Body of pancreas (tissue), 4 donors: ENCODE measurements around the gene CCDC83. TPM values are rescaled to one million over a fixed set of nuclear protein-coding genes. Genes with fewer than 3 reads are reported as not detected.

ENCODE experiments used
- ATAC-seq: fragments of 150-250 bp; one replicate; pipeline ENCODE4 v1.9.1; 2016
- DNase-seq, 4 donors: peaks; one replicate each; pipeline ENCODE4 v3.0.0-alpha.2; 2019
- H3K27ac ChIP-seq, 4 donors: fragments of 200-600 bp; sonication (generic); 1 replicate in 3 of 4; 2 replicates in 1 of 4; pipeline versions ENCODE4 v1.5.1 to v1.6.1; 2016 to 2019; ENCODE audit warnings: mild to moderate bottlenecking in 1 of 4, mixed read lengths in 1 of 4, moderate library complexity in 1 of 4
- H3K27me3 ChIP-seq, 2 donors: fragments of 200-600 bp; sonication (generic); one replicate each; pipeline ENCODE4 v1.6.0; 2016; ENCODE audit warnings: mild to moderate bottlenecking in 1 of 2
- H3K36me3 ChIP-seq, 2 donors: fragments of 200-600 bp; sonication (generic); replicated peaks in 1 of 2; 2 replicates each; pipeline ENCODE4 v1.5.1; 2016; ENCODE audit warnings: low read depth in 2 of 2; ENCODE audit not compliant: insufficient read depth in 1 of 2
- H3K4me1 ChIP-seq: fragments of 200-600 bp; sonication (generic); one replicate; pipeline ENCODE4 v1.6.0; 2016
- H3K4me3 ChIP-seq, 2 donors: fragments of 200-600 bp; sonication (generic); 1 replicate in 1 of 2; 2 replicates in 1 of 2; pipeline ENCODE4 v1.5.1; 2016 to 2019
- H3K9me3 ChIP-seq, 3 donors: fragments of 200-600 bp; sonication (generic); 1 replicate in 2 of 3; 2 replicates in 1 of 3; pipeline ENCODE4 v1.5.1; 2016
- POLR2A ChIP-seq, 3 donors: fragments of 450-650 bp; IDR thresholded peaks; one replicate each; pipeline ENCODE4 v1.6.1; 2016; ENCODE audit warnings: antibody characterized with exemption in 3 of 3, mild to moderate bottlenecking in 2 of 3
- WGBS, 2 donors: methylation state at CpG; one replicate each; pipeline ENCODE4 v1.1.5; 2017; 5-methylcytosine and 5-hydroxymethylcytosine counted together
- intact Hi-C: fragments of 100-400 bp; cut with DNase I; formaldehyde crosslinking; loops from one replicate; pipeline ENCODE4 v1.15.1; 2023
- total RNA-seq, 2 donors: library from RNA; depleted of rRNA; stranded (reverse); fragments of >200 nt; gene quantifications; one replicate each; pipeline ENCODE4 v1.1.0, GENCODE V29; 2016
- TF ChIP-seq, protein P1 (sequence below), 7 experiments: fragments of 450-650 bp in 4 of 7; fragments of 200-600 bp in 3 of 7; sonication (generic) in 3 of 7; IDR thresholded peaks; one replicate each; pipeline ENCODE4 v1.5.1; 2016 to 2019; ENCODE audit warnings: antibody characterized with exemption in 7 of 7

CCDC83 gene
- total RNA-seq, 2 donors from 2014 or later: not detected

DNA sequence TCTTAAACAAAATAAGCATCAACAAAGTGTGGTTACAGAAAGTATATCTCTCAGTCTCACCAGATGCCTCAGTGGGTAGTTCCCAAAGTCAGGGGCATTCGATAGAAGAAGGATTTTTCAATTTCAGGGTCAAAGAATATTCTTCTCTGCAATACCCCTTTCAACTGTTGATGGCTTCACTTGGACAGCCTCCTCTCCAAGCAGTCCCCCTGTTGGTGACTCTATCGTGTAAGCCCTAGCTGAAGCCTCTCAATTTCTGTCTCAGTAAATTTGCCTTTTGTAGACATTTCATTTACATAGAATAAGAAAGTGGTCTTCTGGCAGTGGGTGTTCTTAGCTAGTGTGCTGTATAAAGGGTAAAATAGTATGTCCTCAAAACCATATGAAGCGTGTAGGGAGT is 11.3 kb upstream of the CCDC83 start:
- no peaks in the 10 kb centered on the region for H3K9me3 ChIP-seq
- no peaks in the 10 kb centered on the region for H3K36me3 ChIP-seq
- H3K4me3 ChIP-seq: no peak overlapping the region
- DNase-seq (no peak), ATAC-seq (no peak)
- WGBS, 2 donors: 92 to 93% methylated on average over 3 of the region's 3 CpGs
- H3K4me1 ChIP-seq: peaks cover 13% of the 10 kb centered on the region
- TF ChIP-seq, protein P1, sequence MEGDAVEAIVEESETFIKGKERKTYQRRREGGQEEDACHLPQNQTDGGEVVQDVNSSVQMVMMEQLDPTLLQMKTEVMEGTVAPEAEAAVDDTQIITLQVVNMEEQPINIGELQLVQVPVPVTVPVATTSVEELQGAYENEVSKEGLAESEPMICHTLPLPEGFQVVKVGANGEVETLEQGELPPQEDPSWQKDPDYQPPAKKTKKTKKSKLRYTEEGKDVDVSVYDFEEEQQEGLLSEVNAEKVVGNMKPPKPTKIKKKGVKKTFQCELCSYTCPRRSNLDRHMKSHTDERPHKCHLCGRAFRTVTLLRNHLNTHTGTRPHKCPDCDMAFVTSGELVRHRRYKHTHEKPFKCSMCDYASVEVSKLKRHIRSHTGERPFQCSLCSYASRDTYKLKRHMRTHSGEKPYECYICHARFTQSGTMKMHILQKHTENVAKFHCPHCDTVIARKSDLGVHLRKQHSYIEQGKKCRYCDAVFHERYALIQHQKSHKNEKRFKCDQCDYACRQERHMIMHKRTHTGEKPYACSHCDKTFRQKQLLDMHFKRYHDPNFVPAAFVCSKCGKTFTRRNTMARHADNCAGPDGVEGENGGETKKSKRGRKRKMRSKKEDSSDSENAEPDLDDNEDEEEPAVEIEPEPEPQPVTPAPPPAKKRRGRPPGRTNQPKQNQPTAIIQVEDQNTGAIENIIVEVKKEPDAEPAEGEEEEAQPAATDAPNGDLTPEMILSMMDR (IDR thresholded peaks at IDR 0.05): no peak
- no peak for TF ChIP-seq POLR2A (IDR thresholded peaks at IDR 0.05)
- intact Hi-C loops: no loop called here
- H3K27me3 ChIP-seq: no peaks in the 10 kb centered on the region
- peak overlapping the region in 2 of 4 donors; percentile 49 for H3K27ac ChIP-seq

DNA sequence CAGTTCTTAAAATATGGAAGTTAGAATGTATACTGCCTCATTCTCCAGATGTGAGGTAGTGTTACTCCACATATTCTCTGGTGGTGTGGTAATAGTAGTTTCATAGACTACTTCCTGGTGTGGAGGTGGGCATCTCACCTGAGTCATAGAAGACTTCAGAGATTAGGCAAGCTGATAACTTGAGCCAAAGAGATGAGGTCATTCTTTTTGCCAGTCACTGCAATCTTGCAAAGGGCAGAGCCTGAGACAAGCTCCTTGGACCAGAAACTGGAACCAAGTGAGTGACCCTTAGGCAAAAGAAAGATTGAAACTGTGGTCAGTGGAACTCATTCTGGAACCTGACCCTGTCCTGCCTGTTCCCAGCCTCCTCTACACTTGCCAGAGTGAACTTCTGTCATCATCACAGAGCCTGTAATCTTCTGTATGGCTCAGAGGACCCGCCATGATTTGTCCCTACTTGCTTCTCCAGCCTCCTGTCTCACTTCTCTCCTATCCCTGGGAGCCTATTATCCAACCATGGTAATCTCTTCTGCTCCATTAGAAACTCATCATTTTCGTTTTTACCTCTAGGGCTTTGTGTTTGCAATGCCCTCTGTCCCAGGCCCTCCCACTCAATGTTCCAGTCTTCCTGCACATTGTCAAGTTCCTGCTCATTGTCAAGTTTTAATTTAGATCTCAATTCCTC is 10.6 kb upstream of the CCDC83 start:
- intact Hi-C loops: no loop called here
- Histone ChIP-seq H3K36me3 (no peaks in the 10 kb centered on the region), H3K4me3 (no peak overlapping the region), H3K4me1 (peaks cover 13% of the 10 kb centered on the region), H3K27ac (peak overlapping the region in 2 of 4 donors; percentile 49), H3K9me3 (no peaks in the 10 kb centered on the region), H3K27me3 (no peaks in the 10 kb centered on the region)
- DNase-seq (peak; percentile 23 to 69 (median 32)), ATAC-seq (peak; percentile 99)
- TF ChIP-seq POLR2A (IDR thresholded peaks at IDR 0.05): no peak
- TF ChIP-seq, protein P1 (IDR thresholded peaks at IDR 0.05): no peak
- 58 to 65% methylated on average over 2 of the region's 2 CpGs for WGBS, 2 donors

GRCh38 chr11:85845124-85845631 is 10.0 kb upstream of the CCDC83 start:
- H3K36me3 ChIP-seq: no peaks in the 10 kb centered on the region
- no peak overlapping the region for H3K4me3 ChIP-seq
- peak overlapping the region in 2 of 4 donors; percentile 49 for H3K27ac ChIP-seq
- TF ChIP-seq, protein P1 (IDR thresholded peaks at IDR 0.05): no peak
- TF ChIP-seq POLR2A (IDR thresholded peaks at IDR 0.05): no peak
- ATAC-seq: no peak
- DNase-seq: no peak
- no peaks in the 10 kb centered on the region for H3K27me3 ChIP-seq
- peaks cover 13% of the 10 kb centered on the region for H3K4me1 ChIP-seq
- WGBS, 2 donors: 96 to 100% methylated on average over 1 of the region's 1 CpG
- no peaks in the 10 kb centered on the region for H3K9me3 ChIP-seq
- intact Hi-C loops: no loop called here

DNA sequence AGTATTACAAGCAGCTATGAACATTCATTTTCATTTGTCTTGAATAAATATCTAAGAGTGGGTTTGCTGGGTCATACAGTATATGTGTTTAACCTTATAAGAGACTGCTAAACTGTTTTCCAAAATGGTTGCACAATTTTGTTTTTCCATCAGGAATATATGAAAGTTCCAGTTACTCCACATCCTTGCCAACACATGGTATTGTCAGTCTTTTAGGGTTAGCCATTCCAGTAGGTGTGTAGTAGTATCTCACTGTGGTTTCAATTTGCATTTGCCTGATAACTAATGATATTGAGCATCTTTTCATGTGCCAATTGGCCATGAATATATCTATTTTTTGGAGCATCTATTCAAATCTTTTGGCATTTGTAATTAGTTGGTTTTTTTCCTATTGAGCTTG is 7.7 kb upstream of the CCDC83 start:
- Histone ChIP-seq H3K9me3 (no peaks in the 10 kb centered on the region), H3K27ac (no peak overlapping the region), H3K36me3 (no peaks in the 10 kb centered on the region), H3K4me1 (peaks cover 13% of the 10 kb centered on the region), H3K27me3 (no peaks in the 10 kb centered on the region), H3K4me3 (no peak overlapping the region)
- DNase-seq (no peak), ATAC-seq (no peak)
- no peak for TF ChIP-seq POLR2A (IDR thresholded peaks at IDR 0.05)
- TF ChIP-seq, protein P1 (IDR thresholded peaks at IDR 0.05): no peak
- intact Hi-C loops: no loop called here

- no peak for TF ChIP-seq POLR2A (IDR thresholded peaks at IDR 0.05)
- TF ChIP-seq, protein P1 (IDR thresholded peaks at IDR 0.05): no peak
- no peak overlapping the region for H3K27ac ChIP-seq
- H3K36me3 ChIP-seq: no peaks in the 10 kb centered on the region
- H3K9me3 ChIP-seq: no peaks in the 10 kb centered on the region
- 78 to 86% methylated on average over 3 of the region's 3 CpGs for WGBS, 2 donors
- ATAC-seq: no peak
- H3K4me3 ChIP-seq: no peak overlapping the region
- intact Hi-C loops: no loop called here
- peaks cover 13% of the 10 kb centered on the region for H3K4me1 ChIP-seq
- DNase-seq: no peak
- no peaks in the 10 kb centered on the region for H3K27me3 ChIP-seq
Measured at GRCh38 chr11:85848006-85848405, 7.2 kb upstream of the CCDC83 start.
